Measurements from ENCODE around the gene MED8. TPM values are rescaled to one million over a fixed set of nuclear protein-coding genes. Genes with fewer than 3 reads are reported as not detected.

MED8 gene
- polyA plus RNA-seq, 2 of the 4 experiments (the other 2 are of a cell fraction) = 21.8 to 33.9 TPM

DNA sequence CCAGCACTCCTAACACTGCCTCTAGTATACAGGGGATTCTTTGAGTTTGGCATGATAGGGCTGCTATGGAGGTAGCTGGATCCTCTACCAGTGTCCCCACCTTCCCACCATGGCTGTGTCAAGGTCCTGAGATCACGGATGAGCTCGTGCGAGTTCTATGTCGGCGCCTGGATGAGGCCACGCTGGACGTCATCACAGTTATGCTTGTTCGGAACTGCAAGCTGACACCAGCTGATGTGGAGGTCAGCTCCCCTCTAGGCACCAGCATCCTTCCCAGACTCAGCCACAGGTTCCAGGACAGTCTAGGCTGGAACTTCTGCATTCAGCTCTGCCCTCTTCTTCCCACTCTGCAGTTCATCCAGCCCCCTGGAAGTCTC lies 49.0 kb upstream of the MED8 start:
- no peak overlapping the region for H3K27ac ChIP-seq
- no peak overlapping the region for H3K4me3 ChIP-seq
- no peak for ATAC-seq
- DNase-seq (ENCODE audit: low read depth in 1 of 2, low spot score in 1 of 2) = no peak
- TF ChIP-seq MAZ (IDR thresholded peaks at IDR 0.05; ENCODE audit: borderline replicate concordance, low read depth, low read length) (no peak), JUN (IDR thresholded peaks at IDR 0.05) (no peak), RARB (CRISPR knock-in tag; IDR thresholded peaks at IDR 0.05) (no peak), BHLHE40 (IDR thresholded peaks at IDR 0.05; ENCODE audit: low read depth, low read length) (no peak), JUNB (IDR thresholded peaks at IDR 0.05) (no peak), EP300 (IDR thresholded peaks at IDR 0.05) (no peak), CHD2 (IDR thresholded peaks at IDR 0.05; ENCODE audit: low read length, partially characterized antibody) (no peak), ZNF302 (CRISPR knock-in tag; IDR thresholded peaks at IDR 0.05) (no peak), HOXA7 (CRISPR knock-in tag; IDR thresholded peaks at IDR 0.05) (no peak), RCOR1 (IDR thresholded peaks at IDR 0.05; ENCODE audit: low read depth, low read length) (no peak)
- TF ChIP-seq, protein P1, sequence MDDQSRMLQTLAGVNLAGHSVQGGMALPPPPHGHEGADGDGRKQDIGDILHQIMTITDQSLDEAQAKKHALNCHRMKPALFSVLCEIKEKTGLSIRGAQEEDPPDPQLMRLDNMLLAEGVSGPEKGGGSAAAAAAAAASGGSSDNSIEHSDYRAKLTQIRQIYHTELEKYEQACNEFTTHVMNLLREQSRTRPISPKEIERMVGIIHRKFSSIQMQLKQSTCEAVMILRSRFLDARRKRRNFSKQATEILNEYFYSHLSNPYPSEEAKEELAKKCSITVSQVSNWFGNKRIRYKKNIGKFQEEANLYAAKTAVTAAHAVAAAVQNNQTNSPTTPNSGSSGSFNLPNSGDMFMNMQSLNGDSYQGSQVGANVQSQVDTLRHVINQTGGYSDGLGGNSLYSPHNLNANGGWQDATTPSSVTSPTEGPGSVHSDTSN (IDR thresholded peaks at IDR 0.05) = no peak
- TF ChIP-seq, protein P2, sequence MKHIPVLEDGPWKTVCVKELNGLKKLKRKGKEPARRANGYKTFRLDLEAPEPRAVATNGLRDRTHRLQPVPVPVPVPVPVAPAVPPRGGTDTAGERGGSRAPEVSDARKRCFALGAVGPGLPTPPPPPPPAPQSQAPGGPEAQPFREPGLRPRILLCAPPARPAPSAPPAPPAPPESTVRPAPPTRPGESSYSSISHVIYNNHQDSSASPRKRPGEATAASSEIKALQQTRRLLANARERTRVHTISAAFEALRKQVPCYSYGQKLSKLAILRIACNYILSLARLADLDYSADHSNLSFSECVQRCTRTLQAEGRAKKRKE (CRISPR knock-in tag; IDR thresholded peaks at IDR 0.05; ENCODE audit: low read depth) = no peak
- TF ChIP-seq, protein P3, sequence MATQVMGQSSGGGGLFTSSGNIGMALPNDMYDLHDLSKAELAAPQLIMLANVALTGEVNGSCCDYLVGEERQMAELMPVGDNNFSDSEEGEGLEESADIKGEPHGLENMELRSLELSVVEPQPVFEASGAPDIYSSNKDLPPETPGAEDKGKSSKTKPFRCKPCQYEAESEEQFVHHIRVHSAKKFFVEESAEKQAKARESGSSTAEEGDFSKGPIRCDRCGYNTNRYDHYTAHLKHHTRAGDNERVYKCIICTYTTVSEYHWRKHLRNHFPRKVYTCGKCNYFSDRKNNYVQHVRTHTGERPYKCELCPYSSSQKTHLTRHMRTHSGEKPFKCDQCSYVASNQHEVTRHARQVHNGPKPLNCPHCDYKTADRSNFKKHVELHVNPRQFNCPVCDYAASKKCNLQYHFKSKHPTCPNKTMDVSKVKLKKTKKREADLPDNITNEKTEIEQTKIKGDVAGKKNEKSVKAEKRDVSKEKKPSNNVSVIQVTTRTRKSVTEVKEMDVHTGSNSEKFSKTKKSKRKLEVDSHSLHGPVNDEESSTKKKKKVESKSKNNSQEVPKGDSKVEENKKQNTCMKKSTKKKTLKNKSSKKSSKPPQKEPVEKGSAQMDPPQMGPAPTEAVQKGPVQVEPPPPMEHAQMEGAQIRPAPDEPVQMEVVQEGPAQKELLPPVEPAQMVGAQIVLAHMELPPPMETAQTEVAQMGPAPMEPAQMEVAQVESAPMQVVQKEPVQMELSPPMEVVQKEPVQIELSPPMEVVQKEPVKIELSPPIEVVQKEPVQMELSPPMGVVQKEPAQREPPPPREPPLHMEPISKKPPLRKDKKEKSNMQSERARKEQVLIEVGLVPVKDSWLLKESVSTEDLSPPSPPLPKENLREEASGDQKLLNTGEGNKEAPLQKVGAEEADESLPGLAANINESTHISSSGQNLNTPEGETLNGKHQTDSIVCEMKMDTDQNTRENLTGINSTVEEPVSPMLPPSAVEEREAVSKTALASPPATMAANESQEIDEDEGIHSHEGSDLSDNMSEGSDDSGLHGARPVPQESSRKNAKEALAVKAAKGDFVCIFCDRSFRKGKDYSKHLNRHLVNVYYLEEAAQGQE (IDR thresholded peaks at IDR 0.05) = no peak
- no peaks in the 10 kb centered on the region for H3K9me3 ChIP-seq
- H3K4me2 ChIP-seq = no peak overlapping the region
- WGBS (ENCODE audit: missing lambda C conversion rate) = 99% methylated on average over 8 of the region's 8 CpGs
- POLR2A ChIA-PET = no interaction called here
- CTCF ChIA-PET = interaction anchor here (1.0 kb wide), 1 partner anchor 212 kb away, joined by 3 read pairs; no protein-coding TSS in a partner anchor
- H3K4me1 ChIP-seq = no peaks in the 10 kb centered on the region
- no peak for FAIRE-seq

DNA sequence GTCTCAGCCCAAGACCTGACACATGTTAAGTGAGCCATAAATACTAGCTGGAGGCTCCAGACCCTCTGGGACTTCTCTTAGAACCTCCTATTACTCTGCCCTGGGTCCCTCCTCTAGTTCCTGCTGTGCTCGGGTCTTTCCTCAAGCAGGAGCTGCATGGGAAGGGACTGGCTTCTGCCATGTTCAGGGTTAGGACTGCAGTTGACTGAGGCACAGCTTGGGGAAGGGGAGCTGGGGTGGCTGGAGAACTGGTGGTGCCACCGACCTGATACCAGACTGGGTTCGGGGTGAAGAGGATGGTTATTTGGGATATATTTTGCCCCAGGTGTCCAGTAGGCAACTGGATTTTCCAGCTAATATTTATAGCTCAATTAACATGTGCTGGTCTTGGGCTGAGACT lies 48.4 kb upstream of the MED8 start:
- CTCF ChIA-PET = interaction anchor here (1.0 kb wide), 1 partner anchor 211 kb away, joined by 3 read pairs; no protein-coding TSS in a partner anchor
- Histone ChIP-seq H3K4me1 (no peaks in the 10 kb centered on the region), H3K9me3 (no peaks in the 10 kb centered on the region), H3K27ac (no peak overlapping the region), H3K4me3 (no peak overlapping the region), H3K4me2 (no peak overlapping the region)
- POLR2A ChIA-PET = no interaction called here
- WGBS (ENCODE audit: missing lambda C conversion rate) = 87% methylated on average over 2 of the region's 3 CpGs
- DNase-seq (ENCODE audit: low read depth in 1 of 2, low spot score in 1 of 2) (no peak), FAIRE-seq (no peak), ATAC-seq (no peak)
- TF ChIP-seq BHLHE40 (IDR thresholded peaks at IDR 0.05; ENCODE audit: low read depth, low read length) = no peak
- TF ChIP-seq PHF8 (IDR thresholded peaks at IDR 0.05; ENCODE audit: borderline replicate concordance, low read depth) = no peak
- no peak for TF ChIP-seq FOXS1 (CRISPR knock-in tag; IDR thresholded peaks at IDR 0.05)
- no peak for TF ChIP-seq ZNF302 (CRISPR knock-in tag; IDR thresholded peaks at IDR 0.05)
- TF ChIP-seq CHD4 (IDR thresholded peaks at IDR 0.05; ENCODE audit: borderline replicate concordance) = no peak
- TF ChIP-seq CEBPB (IDR thresholded peaks at IDR 0.05) = no peak
- no peak for TF ChIP-seq MAFK (IDR thresholded peaks at IDR 0.05; ENCODE audit: partially characterized antibody)
- no peak for TF ChIP-seq HOXB5 (CRISPR knock-in tag; IDR thresholded peaks at IDR 0.05)
- TF ChIP-seq ZFP36 (IDR thresholded peaks at IDR 0.05; ENCODE audit: borderline replicate concordance, partially characterized antibody) = no peak
- no peak for TF ChIP-seq CHD2 (IDR thresholded peaks at IDR 0.05; ENCODE audit: low read length, partially characterized antibody)
- no peak for TF ChIP-seq RNF2 (IDR thresholded peaks at IDR 0.05; ENCODE audit: borderline replicate concordance, low read depth)
- TF ChIP-seq, protein P4, sequence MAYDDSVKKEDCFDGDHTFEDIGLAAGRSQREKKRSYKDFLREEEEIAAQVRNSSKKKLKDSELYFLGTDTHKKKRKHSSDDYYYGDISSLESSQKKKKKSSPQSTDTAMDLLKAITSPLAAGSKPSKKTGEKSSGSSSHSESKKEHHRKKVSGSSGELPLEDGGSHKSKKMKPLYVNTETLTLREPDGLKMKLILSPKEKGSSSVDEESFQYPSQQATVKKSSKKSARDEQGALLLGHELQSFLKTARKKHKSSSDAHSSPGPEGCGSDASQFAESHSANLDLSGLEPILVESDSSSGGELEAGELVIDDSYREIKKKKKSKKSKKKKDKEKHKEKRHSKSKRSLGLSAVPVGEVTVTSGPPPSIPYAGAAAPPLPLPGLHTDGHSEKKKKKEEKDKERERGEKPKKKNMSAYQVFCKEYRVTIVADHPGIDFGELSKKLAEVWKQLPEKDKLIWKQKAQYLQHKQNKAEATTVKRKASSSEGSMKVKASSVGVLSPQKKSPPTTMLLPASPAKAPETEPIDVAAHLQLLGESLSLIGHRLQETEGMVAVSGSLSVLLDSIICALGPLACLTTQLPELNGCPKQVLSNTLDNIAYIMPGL (CRISPR knock-in tag; IDR thresholded peaks at IDR 0.05; ENCODE audit: borderline replicate concordance) = no peak
- TF ChIP-seq, protein P1 (IDR thresholded peaks at IDR 0.05) = no peak
- TF ChIP-seq FOSB (CRISPR knock-in tag; IDR thresholded peaks at IDR 0.05) = no peak
- TF ChIP-seq ZSCAN20 (CRISPR knock-in tag; IDR thresholded peaks at IDR 0.05) = no peak
- no peak for TF ChIP-seq HDAC2 (IDR thresholded peaks at IDR 0.05)
- TF ChIP-seq SMC3 (IDR thresholded peaks at IDR 0.05) = no peak
- no peak for TF ChIP-seq CBX8 (IDR thresholded peaks at IDR 0.05)
